ENCODE results near the gene KAZN.

- TF ChIP-seq, protein P1, sequence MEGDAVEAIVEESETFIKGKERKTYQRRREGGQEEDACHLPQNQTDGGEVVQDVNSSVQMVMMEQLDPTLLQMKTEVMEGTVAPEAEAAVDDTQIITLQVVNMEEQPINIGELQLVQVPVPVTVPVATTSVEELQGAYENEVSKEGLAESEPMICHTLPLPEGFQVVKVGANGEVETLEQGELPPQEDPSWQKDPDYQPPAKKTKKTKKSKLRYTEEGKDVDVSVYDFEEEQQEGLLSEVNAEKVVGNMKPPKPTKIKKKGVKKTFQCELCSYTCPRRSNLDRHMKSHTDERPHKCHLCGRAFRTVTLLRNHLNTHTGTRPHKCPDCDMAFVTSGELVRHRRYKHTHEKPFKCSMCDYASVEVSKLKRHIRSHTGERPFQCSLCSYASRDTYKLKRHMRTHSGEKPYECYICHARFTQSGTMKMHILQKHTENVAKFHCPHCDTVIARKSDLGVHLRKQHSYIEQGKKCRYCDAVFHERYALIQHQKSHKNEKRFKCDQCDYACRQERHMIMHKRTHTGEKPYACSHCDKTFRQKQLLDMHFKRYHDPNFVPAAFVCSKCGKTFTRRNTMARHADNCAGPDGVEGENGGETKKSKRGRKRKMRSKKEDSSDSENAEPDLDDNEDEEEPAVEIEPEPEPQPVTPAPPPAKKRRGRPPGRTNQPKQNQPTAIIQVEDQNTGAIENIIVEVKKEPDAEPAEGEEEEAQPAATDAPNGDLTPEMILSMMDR (IDR thresholded peaks at IDR 0.05; ENCODE audit: poor library complexity, severe bottlenecking): no peak
- TF ChIP-seq EZH2 (IDR thresholded peaks at IDR 0.05; ENCODE audit: borderline replicate concordance, insufficient read depth, low read length, poor library complexity, severe bottlenecking) (no peak), POLR2AphosphoS5 (IDR thresholded peaks at IDR 0.05) (no peak), EP300 (conservative IDR thresholded peaks at IDR 0.05; ENCODE audit: poor library complexity, severe bottlenecking) (no peak), MXI1 (conservative IDR thresholded peaks at IDR 0.05; ENCODE audit: poor library complexity, severe bottlenecking) (no peak)
- TF ChIP-seq, protein P2, sequence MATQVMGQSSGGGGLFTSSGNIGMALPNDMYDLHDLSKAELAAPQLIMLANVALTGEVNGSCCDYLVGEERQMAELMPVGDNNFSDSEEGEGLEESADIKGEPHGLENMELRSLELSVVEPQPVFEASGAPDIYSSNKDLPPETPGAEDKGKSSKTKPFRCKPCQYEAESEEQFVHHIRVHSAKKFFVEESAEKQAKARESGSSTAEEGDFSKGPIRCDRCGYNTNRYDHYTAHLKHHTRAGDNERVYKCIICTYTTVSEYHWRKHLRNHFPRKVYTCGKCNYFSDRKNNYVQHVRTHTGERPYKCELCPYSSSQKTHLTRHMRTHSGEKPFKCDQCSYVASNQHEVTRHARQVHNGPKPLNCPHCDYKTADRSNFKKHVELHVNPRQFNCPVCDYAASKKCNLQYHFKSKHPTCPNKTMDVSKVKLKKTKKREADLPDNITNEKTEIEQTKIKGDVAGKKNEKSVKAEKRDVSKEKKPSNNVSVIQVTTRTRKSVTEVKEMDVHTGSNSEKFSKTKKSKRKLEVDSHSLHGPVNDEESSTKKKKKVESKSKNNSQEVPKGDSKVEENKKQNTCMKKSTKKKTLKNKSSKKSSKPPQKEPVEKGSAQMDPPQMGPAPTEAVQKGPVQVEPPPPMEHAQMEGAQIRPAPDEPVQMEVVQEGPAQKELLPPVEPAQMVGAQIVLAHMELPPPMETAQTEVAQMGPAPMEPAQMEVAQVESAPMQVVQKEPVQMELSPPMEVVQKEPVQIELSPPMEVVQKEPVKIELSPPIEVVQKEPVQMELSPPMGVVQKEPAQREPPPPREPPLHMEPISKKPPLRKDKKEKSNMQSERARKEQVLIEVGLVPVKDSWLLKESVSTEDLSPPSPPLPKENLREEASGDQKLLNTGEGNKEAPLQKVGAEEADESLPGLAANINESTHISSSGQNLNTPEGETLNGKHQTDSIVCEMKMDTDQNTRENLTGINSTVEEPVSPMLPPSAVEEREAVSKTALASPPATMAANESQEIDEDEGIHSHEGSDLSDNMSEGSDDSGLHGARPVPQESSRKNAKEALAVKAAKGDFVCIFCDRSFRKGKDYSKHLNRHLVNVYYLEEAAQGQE (IDR thresholded peaks at IDR 0.05; ENCODE audit: borderline replicate concordance): no peak
Measured at GRCh38 chr1:15099441-15100120, 501.1 kb downstream of the KAZN start.
